Thymus (tissue), 11 donors: ENCODE measurements around the gene BRK1. TPM values are rescaled to one million over a fixed set of nuclear protein-coding genes. Genes with fewer than 3 reads are reported as not detected.
"Not testable (repeated sequence)": the region's sequence is repeated elsewhere in the genome, so short reads cannot be mapped to it uniquely, and the experiment has no call there.

Experiments
- DNase-seq, 9 donors: peaks; one replicate each; pipeline ENCODE4 v3.0.0-alpha.2; 2013; ENCODE audit warnings: low spot score in 9 of 9, low read depth in 6 of 9, missing footprints in 1 of 9
- H3K27ac ChIP-seq, 2 donors: one replicate each; pipeline ENCODE4 v1.5.1; 2013; ENCODE audit warnings: control low read depth in 1 of 2, low read depth in 1 of 2, low read length in 1 of 2, mild to moderate bottlenecking in 1 of 2, moderate library complexity in 1 of 2
- H3K27me3 ChIP-seq, 2 donors: one replicate each; pipeline ENCODE4 v1.5.1; 2013; ENCODE audit warnings: low read length in 1 of 2; ENCODE audit not compliant: control insufficient read depth in 2 of 2, insufficient read depth in 1 of 2
- H3K36me3 ChIP-seq, 2 donors: one replicate each; pipeline ENCODE4 v1.5.1; 2013; ENCODE audit warnings: low read length in 1 of 2, mild to moderate bottlenecking in 1 of 2, moderate library complexity in 1 of 2; ENCODE audit not compliant: control insufficient read depth in 2 of 2, insufficient read depth in 2 of 2
- H3K4me1 ChIP-seq, 2 donors: one replicate each; pipeline ENCODE4 v1.5.1; 2013; ENCODE audit warnings: low read length in 2 of 2; ENCODE audit not compliant: control insufficient read depth in 2 of 2, insufficient read depth in 2 of 2
- H3K4me3 ChIP-seq, 2 donors: one replicate each; pipeline ENCODE4 v1.5.1; 2013; ENCODE audit warnings: low read length in 2 of 2, control low read depth in 1 of 2, mild to moderate bottlenecking in 1 of 2
- H3K9me3 ChIP-seq, 2 donors: one replicate each; pipeline ENCODE4 v1.5.1; 2013; ENCODE audit warnings: low read length in 1 of 2, mild to moderate bottlenecking in 1 of 2; ENCODE audit not compliant: control insufficient read depth in 2 of 2, insufficient read depth in 1 of 2
- WGBS: extraction: QIAGEN DNeasy Blood & Tissue Kit; methylation state at CpG from one replicate; pipeline ENCODE4 v1.1.7; 2013; 5-methylcytosine and 5-hydroxymethylcytosine counted together
- polyA plus RNA-seq: library from polyadenylated mRNA; stranded (reverse); fragments of 200-250 nt; gene quantifications from one replicate; pipeline ENCODE4 v1.2.3, GENCODE V29; 2013
- total RNA-seq: library from RNA; stranded (reverse); fragments of 120-200 nt; gene quantifications from one replicate; pipeline ENCODE4 v1.2.4, GENCODE V29; 2013
- donor health status: healthy.

BRK1 gene
- total and polyA plus RNA-seq, 2 donors: 124 to 222 TPM

DNA sequence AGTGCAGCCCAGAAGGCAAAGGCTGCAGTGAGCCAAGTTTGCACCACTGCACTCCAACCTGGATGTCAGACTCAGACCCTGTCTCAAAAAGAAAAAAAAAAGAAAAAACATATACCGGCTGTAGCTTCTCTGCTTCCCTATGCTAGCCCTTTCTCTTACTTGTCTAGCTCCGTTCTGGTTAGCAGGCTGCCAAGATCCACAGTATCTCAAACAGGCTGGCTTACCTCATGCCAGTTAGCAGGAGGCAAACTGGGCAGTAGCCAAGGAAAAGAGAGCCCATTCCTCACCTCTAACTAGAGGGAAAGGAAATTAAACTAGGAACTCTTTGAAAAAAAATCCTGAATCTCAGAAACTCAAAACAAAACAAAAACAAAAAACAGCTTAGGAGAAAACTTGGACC lies 24.1 kb upstream of the BRK1 start:
- H3K36me3 ChIP-seq: peaks cover 25 to 57% of the 10 kb centered on the region in 2 donors
- DNase-seq, H3K4me1 ChIP-seq, H3K9me3 ChIP-seq, H3K4me3 ChIP-seq, H3K27me3 ChIP-seq, H3K27ac ChIP-seq: not testable (repeated sequence)
- WGBS: 100% methylated on average over 2 of the region's 2 CpGs

DNA sequence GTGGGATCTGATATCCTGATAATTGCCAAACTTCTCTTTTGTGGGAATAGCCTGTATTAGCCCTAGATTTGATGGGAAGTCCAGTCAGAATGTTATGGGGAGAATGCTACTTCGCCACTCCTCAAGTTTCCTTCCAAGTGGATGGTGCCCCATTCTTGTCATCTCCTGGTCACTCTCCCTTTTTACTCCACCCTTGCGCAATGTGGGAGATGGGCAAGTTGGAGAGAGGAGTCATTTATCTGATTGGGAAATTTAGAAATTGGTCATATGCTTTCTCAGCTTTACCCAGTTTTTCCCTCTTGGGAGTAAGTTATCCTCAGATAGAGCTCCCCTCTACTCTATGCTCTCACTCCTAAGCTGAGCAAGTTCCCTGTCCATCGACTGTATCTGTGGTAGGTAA lies 21.8 kb upstream of the BRK1 start:
- H3K9me3 ChIP-seq: no peaks in the 10 kb centered on the region
- H3K4me3 ChIP-seq: no peak overlapping the region
- H3K27me3 ChIP-seq: no peaks in the 10 kb centered on the region
- no peak for DNase-seq
- WGBS: 95% methylated on average over 3 of the region's 3 CpGs
- no peak overlapping the region for H3K27ac ChIP-seq
- peaks cover 21 to 49% of the 10 kb centered on the region in 2 donors for H3K36me3 ChIP-seq
- no peaks in the 10 kb centered on the region for H3K4me1 ChIP-seq

DNA sequence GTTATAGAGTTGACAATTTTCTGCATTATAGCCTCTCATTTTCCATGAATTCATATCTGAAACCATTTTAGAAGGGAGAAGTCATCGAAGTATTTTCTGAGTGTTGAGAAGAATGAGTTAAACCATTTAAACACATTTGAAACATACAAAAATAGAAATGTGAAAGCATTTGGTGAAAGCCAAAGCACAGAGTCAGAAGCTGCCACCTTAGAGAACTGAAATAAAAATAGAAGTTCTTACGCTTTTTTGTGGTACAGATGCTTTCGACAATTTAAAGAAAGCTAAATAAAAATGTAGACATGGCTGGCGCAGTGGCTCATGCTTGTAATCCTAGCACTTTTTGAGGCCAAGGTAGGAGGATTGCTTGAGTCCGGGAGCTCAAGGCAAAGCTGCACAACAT lies 16.4 kb upstream of the BRK1 start:
- Histone ChIP-seq H3K27me3 (no peaks in the 10 kb centered on the region), H3K4me3 (no peak overlapping the region), H3K36me3 (peaks cover 8 to 30% of the 10 kb centered on the region in 2 donors), H3K27ac (no peak overlapping the region), H3K9me3 (no peaks in the 10 kb centered on the region), H3K4me1 (no peaks in the 10 kb centered on the region)
- WGBS: 97% methylated on average over 5 of the region's 5 CpGs
- DNase-seq: no peak

DNA sequence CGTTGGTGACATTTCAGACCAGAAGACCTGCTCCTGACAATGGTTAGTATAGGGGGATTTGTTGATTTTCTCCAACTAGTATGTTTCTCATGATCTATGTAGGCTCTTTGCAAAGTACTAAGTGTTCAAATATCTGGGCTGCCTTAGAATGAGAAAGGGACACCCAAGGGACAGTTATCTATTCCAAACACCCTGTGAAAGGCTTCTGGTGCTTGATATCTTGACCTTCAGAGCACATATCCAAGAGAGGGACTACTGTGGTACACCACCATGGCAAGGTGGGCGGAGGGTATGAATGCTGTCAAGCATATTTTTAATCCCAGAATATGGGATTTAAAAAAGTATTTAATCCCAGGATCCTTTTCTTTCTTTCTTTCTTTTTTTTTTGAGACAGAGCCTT lies 8.6 kb upstream of the BRK1 start:
- 91% methylated on average over 2 of the region's 2 CpGs for WGBS
- no peaks in the 10 kb centered on the region for H3K9me3 ChIP-seq

DNA sequence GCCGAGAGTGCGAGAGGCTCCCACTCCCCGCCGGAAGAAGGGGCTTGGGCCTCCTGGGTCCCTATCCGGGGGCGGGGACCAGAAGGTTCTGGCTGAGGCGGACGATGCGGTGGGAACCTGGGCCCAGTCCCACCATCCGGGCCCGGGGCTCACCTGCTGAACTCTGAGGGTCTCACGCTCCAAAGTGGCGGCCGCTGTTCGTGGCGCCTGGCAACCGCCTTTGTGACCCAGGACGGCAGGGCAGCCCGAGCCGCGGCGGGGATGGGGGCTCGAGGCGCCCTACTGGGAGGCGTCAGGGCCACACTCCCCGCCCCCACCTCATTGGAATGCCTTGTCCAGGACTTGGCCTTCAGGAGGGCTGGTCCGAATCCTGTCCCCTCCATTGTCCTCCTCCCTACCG lies 7.4 kb upstream of the BRK1 start, which contains the start of gene FANCD2OS:
Gene FANCD2OS (minus strand): TSS at position 165 of the 400 bp plus-strand sequence. CDS start 3,481 bp downstream, outside the sequence.
- Histone ChIP-seq H3K27ac (no peak within 1 kb of the TSS), H3K27me3 (no peaks in the 10 kb centered on the region), H3K4me1 (no peaks in the 10 kb centered on the region), H3K9me3 (no peaks in the 10 kb centered on the region), H3K4me3 (no peak within 1 kb of the TSS), H3K36me3 (no peaks in the 10 kb centered on the region)
- WGBS: 94% methylated on average over 28 of the region's 28 CpGs
- DNase-seq: no peak

More for the DNA sequence above, 8.6 kb upstream of the BRK1 start:
- Histone ChIP-seq H3K4me3 (no peak overlapping the region), H3K27me3 (no peaks in the 10 kb centered on the region), H3K4me1 (no peaks in the 10 kb centered on the region), H3K27ac (no peak overlapping the region), H3K36me3 (peaks cover 0 to under 1% of the 10 kb centered on the region in 2 donors)
- DNase-seq: no peak

DNA sequence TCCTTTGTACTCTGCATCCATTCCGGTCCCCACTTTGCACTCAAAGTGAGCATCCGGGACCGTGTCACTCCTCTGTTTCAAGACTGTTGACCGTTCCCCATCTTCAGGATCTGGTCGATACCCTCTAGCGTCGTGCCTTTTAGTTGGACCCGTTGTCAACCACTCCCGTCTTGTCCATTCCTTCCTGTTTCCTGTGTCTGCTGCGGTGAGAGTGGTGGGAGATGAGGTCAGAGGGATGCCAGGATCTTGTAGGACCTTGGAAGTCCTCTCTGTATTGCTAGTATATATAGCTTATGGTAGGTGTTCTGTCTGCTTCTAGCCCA lies 624 bp downstream of the BRK1 start:
- WGBS: under 1% methylated on average over 10 of the region's 10 CpGs
- Histone ChIP-seq H3K4me3 (peak overlapping the region; percentile 65 to 74), H3K36me3 (peaks cover 6 to 11% of the 10 kb centered on the region in 2 donors), H3K4me1 (peaks cover 9 to 11% of the 10 kb centered on the region in 2 donors), H3K27ac (no peak overlapping the region), H3K9me3 (no peaks in the 10 kb centered on the region), H3K27me3 (no peaks in the 10 kb centered on the region)
- DNase-seq: peak in 1 of 9 donors; percentile 9

DNA sequence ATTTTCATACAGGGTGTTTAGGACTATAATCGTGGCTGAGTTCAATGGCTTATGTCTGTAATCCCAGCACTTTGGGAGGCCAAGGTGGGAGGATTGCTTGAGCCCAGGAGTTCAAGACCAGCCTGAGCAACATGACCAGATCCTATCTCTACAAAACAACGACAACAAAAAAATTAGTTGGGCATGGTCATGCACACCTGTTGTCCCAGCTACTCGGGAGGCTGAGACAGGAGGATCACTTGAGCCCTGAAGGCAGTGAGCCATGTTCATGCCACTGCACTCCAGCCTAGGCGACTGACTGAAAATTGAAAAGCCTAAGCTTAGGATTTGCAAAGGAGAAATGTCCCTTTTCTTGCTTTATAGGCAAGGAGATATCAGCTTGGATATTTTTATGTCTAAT lies 1.5 kb downstream of the BRK1 start:
- no peaks in the 10 kb centered on the region for H3K9me3 ChIP-seq
- H3K4me1 ChIP-seq: peaks cover 9 to 11% of the 10 kb centered on the region in 2 donors
- 97% methylated on average over 4 of the region's 4 CpGs for WGBS
- DNase-seq: no peak
- H3K36me3 ChIP-seq: peaks cover 6 to 15% of the 10 kb centered on the region in 2 donors
- no peaks in the 10 kb centered on the region for H3K27me3 ChIP-seq
- no peak overlapping the region for H3K27ac ChIP-seq
- no peak overlapping the region for H3K4me3 ChIP-seq

DNA sequence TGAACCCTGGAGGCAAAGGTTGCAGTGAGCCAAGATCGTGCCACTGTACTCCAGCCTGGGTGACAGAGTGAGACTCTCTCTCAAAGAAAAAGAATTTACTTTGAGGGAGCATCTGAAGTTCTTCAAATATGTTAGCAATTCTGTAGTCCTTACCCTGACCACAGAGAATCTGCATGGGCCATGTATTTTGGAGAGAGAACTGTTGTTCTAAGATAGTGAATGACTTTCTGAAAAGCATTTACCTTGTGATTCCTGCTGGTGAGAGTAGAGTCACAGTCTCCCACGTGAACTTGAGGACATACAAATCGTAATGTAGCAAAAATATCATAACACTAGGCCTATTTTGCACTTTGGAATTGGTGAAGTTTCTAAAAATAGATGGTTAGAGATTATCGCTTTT lies 3.9 kb downstream of the BRK1 start:
- H3K36me3 ChIP-seq: peaks cover 13 to 21% of the 10 kb centered on the region in 2 donors
- H3K27me3 ChIP-seq: no peaks in the 10 kb centered on the region
- no peak overlapping the region for H3K27ac ChIP-seq
- 96% methylated on average over 4 of the region's 4 CpGs for WGBS
- H3K4me3 ChIP-seq: no peak overlapping the region
- H3K4me1 ChIP-seq: peaks cover 9 to 11% of the 10 kb centered on the region in 2 donors
- H3K9me3 ChIP-seq: no peaks in the 10 kb centered on the region
- DNase-seq: no peak

DNA sequence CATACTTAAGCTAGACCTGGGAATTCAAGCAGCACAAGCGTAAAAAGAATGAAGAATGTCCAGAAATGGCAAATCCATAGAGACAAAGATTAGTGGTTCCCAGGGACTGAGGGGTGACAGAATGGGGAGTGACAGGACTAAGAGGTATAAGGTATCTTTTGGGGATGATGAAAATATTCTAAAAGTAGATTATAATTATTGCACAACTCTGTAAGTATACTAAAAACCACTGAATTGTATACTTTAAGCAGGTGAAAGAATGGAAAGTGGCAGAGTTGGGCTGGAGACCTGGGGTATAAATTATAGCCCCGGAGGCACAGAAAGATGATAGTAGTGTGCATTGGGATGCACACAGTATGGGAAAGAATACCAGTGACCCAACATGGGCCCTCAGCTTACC lies 5.6 kb downstream of the BRK1 start:
- no peaks in the 10 kb centered on the region for H3K27me3 ChIP-seq
- H3K27ac ChIP-seq: no peak overlapping the region
- H3K9me3 ChIP-seq: no peaks in the 10 kb centered on the region
- H3K4me1 ChIP-seq: peaks cover 9 to 10% of the 10 kb centered on the region in 2 donors
- 96% methylated on average over 2 of the region's 2 CpGs for WGBS
- no peak overlapping the region for H3K4me3 ChIP-seq
- H3K36me3 ChIP-seq: peaks cover 28 to 36% of the 10 kb centered on the region in 2 donors
- no peak for DNase-seq

DNA sequence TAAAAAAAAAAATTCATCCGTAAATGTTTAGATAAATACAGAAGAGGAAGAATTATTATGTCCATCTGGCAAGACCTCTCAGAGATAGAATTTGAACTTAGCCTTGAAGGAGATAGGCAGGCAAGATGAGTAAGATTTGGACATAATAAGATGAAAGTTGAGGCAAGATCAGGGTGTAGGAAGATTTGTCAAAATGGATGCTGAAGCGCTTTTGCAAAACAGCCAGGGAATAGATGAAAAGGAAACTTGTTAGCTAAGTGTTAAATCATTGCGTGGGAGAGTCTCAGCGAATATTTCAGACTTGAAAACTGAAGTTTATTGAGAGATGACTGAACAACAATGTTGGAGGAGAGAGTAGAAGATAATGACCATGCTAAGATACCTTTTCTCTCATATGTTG lies 7.2 kb downstream of the BRK1 start:
- H3K4me1 ChIP-seq: no peaks in the 10 kb centered on the region
- WGBS: 98% methylated on average over 4 of the region's 4 CpGs
- H3K36me3 ChIP-seq: peaks cover 41 to 51% of the 10 kb centered on the region in 2 donors

More for the DNA sequence above, 7.2 kb downstream of the BRK1 start:
- Histone ChIP-seq H3K27me3 (no peaks in the 10 kb centered on the region), H3K9me3 (no peaks in the 10 kb centered on the region), H3K27ac (no peak overlapping the region), H3K4me3 (no peak overlapping the region)
- no peak for DNase-seq
